Measurements from ENCODE around the gene SYT11.

DNA sequence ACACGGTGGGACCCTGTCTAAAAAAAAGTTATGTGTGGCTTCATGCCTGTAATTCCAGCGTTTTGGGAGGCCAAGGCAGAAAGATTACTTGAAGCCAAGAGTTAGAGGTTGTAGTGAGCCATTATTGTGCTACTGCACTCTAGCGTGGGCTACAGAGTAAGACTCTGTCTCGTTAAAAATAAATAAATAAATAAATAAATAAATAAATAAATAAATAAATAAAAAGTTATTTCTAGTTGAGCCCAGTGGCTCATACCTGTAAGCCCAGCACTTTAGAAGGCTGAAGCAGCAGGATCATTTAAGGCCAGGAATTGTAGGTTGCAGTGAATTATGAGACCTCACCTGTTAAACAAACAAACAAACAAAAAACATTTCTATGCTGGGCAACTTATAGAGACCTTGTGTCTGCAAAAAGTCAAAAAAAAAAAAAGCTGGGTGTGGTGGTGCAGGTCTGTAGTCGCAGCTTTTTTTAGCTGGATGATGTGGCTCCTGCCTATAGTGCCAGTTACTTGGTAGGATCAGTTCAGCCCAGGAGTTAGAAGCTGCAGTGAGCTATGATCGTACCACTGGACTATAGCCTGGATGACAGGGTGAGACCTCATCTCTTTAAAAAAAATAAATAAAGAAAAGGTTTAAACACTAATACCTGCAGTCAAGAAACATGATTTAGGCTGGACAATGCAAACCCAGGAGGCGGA is 27.9 kb upstream of the SYT11 start:
- TF ChIP-seq, protein P1, sequence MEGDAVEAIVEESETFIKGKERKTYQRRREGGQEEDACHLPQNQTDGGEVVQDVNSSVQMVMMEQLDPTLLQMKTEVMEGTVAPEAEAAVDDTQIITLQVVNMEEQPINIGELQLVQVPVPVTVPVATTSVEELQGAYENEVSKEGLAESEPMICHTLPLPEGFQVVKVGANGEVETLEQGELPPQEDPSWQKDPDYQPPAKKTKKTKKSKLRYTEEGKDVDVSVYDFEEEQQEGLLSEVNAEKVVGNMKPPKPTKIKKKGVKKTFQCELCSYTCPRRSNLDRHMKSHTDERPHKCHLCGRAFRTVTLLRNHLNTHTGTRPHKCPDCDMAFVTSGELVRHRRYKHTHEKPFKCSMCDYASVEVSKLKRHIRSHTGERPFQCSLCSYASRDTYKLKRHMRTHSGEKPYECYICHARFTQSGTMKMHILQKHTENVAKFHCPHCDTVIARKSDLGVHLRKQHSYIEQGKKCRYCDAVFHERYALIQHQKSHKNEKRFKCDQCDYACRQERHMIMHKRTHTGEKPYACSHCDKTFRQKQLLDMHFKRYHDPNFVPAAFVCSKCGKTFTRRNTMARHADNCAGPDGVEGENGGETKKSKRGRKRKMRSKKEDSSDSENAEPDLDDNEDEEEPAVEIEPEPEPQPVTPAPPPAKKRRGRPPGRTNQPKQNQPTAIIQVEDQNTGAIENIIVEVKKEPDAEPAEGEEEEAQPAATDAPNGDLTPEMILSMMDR (IDR thresholded peaks at IDR 0.05 in 4 of 5, conservative IDR thresholded peaks at IDR 0.05 in 1 of 5), result no peak
- no peak for TF ChIP-seq POLR2A (IDR thresholded peaks at IDR 0.05)
